DND-41 (cell line): ENCODE results near the gene NRSN2.
"Not testable (repeated sequence)": the region's sequence is repeated elsewhere in the genome, so short reads cannot be mapped to it uniquely, and the experiment has no call there.

Experiments
- ATAC-seq: fragments of 200-7000 bp; cut with Tn5 transposase; 3 replicates; pipeline ENCODE4 v1.9.1; 2021; ENCODE audit warnings: low read depth; ENCODE audit not compliant: insufficient read depth
- DNase-seq: peaks from one replicate; pipeline ENCODE4 v3.0.0-alpha.2; 2020
- H2AFZ ChIP-seq: 2 replicates; pipeline ENCODE4 v1.6.0; 2012; ENCODE audit warnings: low read depth, low read length
- H3K27ac ChIP-seq: 2 replicates; pipeline ENCODE4 v1.5.1; 2012; ENCODE audit warnings: low read length, inconsistent platforms
- H3K27me3 ChIP-seq: fragments of 200-600 bp; sonication (generic); 2 replicates; pipeline ENCODE4 v1.6.0; 2012; ENCODE audit warnings: low read length, mild to moderate bottlenecking, inconsistent platforms; ENCODE audit not compliant: insufficient read depth, poor library complexity
- H3K36me3 ChIP-seq: 2 replicates; pipeline ENCODE4 v1.5.1; 2012; ENCODE audit warnings: low read length, inconsistent platforms; ENCODE audit not compliant: insufficient read depth
- H3K4me1 ChIP-seq: 2 replicates; pipeline ENCODE4 v1.5.1; 2012; ENCODE audit warnings: mild to moderate bottlenecking, low read length; ENCODE audit not compliant: insufficient read depth
- H3K4me2 ChIP-seq: 2 replicates; pipeline ENCODE4 v1.6.0; 2012; ENCODE audit warnings: mild to moderate bottlenecking, moderate library complexity, low read length, inconsistent platforms; ENCODE audit not compliant: insufficient read depth
- H3K4me3 ChIP-seq, 2 experiments: fragments of 200-600 bp in 1 of 2; shearing (Covaris generic) in 1 of 2; 2 replicates each; pipeline ENCODE4 v1.5.1; 2012 to 2016; ENCODE audit warnings: inconsistent platforms in 2 of 2, low read length in 2 of 2, mild to moderate bottlenecking in 2 of 2, low read depth in 1 of 2, moderate library complexity in 1 of 2
- H3K79me2 ChIP-seq: 2 replicates; pipeline ENCODE4 v1.6.0; 2012; ENCODE audit warnings: low read length, inconsistent platforms; ENCODE audit not compliant: insufficient read depth
- H3K9ac ChIP-seq: 2 replicates; pipeline ENCODE4 v1.6.0; 2012; ENCODE audit warnings: low read depth, mild to moderate bottlenecking, inconsistent platforms, low read length, moderate library complexity
- H3K9me3 ChIP-seq: 2 replicates; pipeline ENCODE4 v1.5.1; 2012; ENCODE audit warnings: low read length, moderate library complexity, mild to moderate bottlenecking, inconsistent platforms; ENCODE audit not compliant: insufficient read depth, severe bottlenecking
- H4K20me1 ChIP-seq: 2 replicates; pipeline ENCODE4 v1.6.0; 2012; ENCODE audit warnings: low read length; ENCODE audit not compliant: insufficient read depth
- EZH2 ChIP-seq: IDR thresholded peaks from 3 replicates; pipeline ENCODE4 v1.6.1; 2012; ENCODE audit warnings: borderline replicate concordance, low read depth, mild to moderate bottlenecking, moderate library complexity, low read length, inconsistent platforms; ENCODE audit not compliant: severe bottlenecking
- TF ChIP-seq, protein P1 (sequence below): IDR thresholded peaks from 2 replicates; pipeline ENCODE4 v1.5.1; 2012; ENCODE audit warnings: borderline replicate concordance, low read length, moderate library complexity, mild to moderate bottlenecking; ENCODE audit not compliant: poor library complexity, severe bottlenecking; ENCODE audit errors: extremely low read depth

The NRSN2 gene

DNA sequence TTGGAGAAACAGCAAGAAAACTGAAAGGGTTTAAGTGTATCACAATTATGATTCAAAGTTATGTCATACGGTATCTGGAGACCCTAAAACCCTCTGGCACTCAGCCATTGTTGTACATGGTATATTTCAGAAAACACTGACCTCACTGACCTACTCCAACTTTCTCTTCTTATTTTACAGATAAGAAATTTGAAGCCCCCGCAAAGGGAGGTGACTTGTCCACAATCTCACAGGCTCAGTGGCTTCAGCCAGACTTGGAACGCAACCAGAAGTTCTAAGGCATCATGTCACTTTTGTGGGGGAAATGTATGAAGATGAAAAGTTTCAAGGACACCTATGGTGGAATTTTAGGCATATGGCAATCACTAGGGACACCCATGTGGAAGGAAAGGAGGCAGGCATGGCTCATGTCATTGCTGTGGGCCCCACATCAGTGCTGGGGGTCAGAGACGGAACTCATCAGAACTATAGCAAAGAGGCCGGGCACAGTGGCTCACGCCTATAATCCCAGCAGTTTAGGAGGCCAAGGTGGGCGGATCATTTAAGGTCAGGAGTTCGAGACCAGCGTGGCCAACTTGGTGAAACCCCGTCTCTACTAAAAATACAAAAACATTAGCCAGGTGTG, 28.5 kb downstream of the NRSN2 start:
- TF ChIP-seq, protein P1, sequence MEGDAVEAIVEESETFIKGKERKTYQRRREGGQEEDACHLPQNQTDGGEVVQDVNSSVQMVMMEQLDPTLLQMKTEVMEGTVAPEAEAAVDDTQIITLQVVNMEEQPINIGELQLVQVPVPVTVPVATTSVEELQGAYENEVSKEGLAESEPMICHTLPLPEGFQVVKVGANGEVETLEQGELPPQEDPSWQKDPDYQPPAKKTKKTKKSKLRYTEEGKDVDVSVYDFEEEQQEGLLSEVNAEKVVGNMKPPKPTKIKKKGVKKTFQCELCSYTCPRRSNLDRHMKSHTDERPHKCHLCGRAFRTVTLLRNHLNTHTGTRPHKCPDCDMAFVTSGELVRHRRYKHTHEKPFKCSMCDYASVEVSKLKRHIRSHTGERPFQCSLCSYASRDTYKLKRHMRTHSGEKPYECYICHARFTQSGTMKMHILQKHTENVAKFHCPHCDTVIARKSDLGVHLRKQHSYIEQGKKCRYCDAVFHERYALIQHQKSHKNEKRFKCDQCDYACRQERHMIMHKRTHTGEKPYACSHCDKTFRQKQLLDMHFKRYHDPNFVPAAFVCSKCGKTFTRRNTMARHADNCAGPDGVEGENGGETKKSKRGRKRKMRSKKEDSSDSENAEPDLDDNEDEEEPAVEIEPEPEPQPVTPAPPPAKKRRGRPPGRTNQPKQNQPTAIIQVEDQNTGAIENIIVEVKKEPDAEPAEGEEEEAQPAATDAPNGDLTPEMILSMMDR = no peak
- TF ChIP-seq EZH2 = no peak
- ATAC-seq (no peak), DNase-seq (no peak)
- Histone ChIP-seq H2AFZ (no peak overlapping the region), H3K9me3 (no peaks in the 10 kb centered on the region), H3K36me3 (no peaks in the 10 kb centered on the region), H3K27me3 (no peaks in the 10 kb centered on the region), H3K27ac (no peak overlapping the region), H3K4me2 (no peak overlapping the region), H3K9ac (no peak overlapping the region), H4K20me1 (no peaks in the 10 kb centered on the region), H3K4me1 (peaks cover 21% of the 10 kb centered on the region), H3K79me2 (peaks cover 8% of the 10 kb centered on the region), H3K4me3 (no peak overlapping the region)

DNA sequence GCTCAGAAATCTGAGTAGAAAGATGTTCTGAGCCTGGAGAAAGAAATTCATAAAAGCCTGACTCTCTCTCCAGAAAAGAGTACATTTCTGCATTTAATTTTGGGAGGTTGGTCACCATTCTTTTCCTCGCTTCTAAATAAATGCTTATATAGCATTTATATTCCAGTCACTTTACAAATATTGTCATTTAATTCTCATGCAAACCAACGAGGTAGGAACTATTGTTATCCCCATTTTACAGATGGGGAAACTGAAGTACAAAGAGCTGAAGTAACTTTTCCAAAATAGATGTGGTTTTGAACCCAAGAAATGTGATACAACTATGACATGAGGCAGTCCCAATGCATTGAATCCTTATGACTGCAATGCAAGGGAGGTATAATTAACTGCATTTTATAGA, 29.2 kb downstream of the NRSN2 start:
- peaks cover 21% of the 10 kb centered on the region for H3K4me1 ChIP-seq

DNA sequence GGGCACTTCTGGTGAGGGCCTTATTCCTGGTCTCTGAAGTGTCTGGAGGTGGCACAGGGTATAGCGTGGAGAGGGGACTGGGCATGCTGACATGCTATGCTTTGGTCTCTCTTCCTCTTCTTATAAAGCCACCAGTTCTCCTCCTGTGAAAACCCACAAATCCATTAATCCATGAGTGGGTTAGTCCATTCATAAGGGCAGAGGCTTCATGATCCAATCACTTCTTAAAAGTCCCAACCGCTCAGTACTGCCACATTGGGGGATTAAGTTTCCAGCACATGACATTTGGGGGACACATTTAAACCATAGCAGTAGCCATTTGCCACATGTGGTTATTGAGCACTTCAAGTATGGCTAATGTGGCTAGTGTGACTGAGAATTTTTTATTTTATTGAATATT, 29.8 kb downstream of the NRSN2 start:
- Histone ChIP-seq H3K27me3 (no peaks in the 10 kb centered on the region), H3K36me3 (no peaks in the 10 kb centered on the region), H3K4me3 (no peak overlapping the region), H3K9me3 (no peaks in the 10 kb centered on the region), H3K27ac (no peak overlapping the region), H2AFZ (no peak overlapping the region), H3K79me2 (peaks cover 15% of the 10 kb centered on the region), H3K4me1 (peaks cover 24% of the 10 kb centered on the region), H3K4me2 (no peak overlapping the region), H3K9ac (no peak overlapping the region), H4K20me1 (no peaks in the 10 kb centered on the region)
- ATAC-seq (no peak), DNase-seq (no peak)
- no peak for TF ChIP-seq EZH2
- TF ChIP-seq, protein P1 = no peak

More for the DNA sequence above, 29.2 kb downstream of the NRSN2 start:
- H3K27me3 ChIP-seq = no peaks in the 10 kb centered on the region
- no peak overlapping the region for H2AFZ ChIP-seq
- H3K4me3 ChIP-seq = no peak overlapping the region
- no peaks in the 10 kb centered on the region for H3K9me3 ChIP-seq
- TF ChIP-seq EZH2 = no peak
- TF ChIP-seq, protein P1 = no peak
- H3K9ac ChIP-seq = no peak overlapping the region
- no peak overlapping the region for H3K27ac ChIP-seq
- no peak overlapping the region for H3K4me2 ChIP-seq
- no peaks in the 10 kb centered on the region for H3K36me3 ChIP-seq
- DNase-seq (no peak), ATAC-seq (no peak)
- H4K20me1 ChIP-seq = no peaks in the 10 kb centered on the region
- peaks cover 8% of the 10 kb centered on the region for H3K79me2 ChIP-seq

DNA sequence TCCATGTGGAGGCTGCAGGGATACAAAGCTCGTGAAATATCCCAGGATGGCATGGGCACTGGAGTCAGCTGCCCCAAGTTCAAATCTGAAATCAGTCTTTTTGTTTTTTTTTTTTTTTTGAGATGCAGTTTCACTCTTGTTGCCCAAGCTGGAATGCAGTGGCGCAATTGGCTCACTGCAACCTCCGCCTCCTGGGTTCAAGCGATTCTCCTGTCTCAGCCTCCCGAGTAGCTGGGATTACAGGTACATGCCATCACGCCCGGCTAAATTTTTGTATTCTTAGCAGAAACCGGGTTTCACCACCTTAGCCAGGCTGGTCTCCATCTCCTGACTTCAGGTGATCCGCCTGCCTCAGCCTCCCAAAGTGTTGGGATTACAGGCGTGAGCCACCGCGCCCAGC, 30.7 kb downstream of the NRSN2 start:
- peaks cover 22% of the 10 kb centered on the region for H3K79me2 ChIP-seq
- not testable (repeated sequence) for DNase-seq, H3K36me3 ChIP-seq, ATAC-seq, H3K4me2 ChIP-seq, H4K20me1 ChIP-seq, H3K27me3 ChIP-seq, H2AFZ ChIP-seq, H3K9ac ChIP-seq, H3K9me3 ChIP-seq, H3K27ac ChIP-seq, H3K4me3 ChIP-seq
- H3K4me1 ChIP-seq = peaks cover 27% of the 10 kb centered on the region
